Parathyroid adenoma (tissue), 2 donors: ENCODE measurements around the gene NDUFB5.
"Not testable (repeated sequence)": the region's sequence is repeated elsewhere in the genome, so short reads cannot be mapped to it uniquely, and the experiment has no call there.

Experiments used
- H2AFZ ChIP-seq: fragments of 300-600 bp; sonication (generic); one replicate; pipeline ENCODE4 v1.7.0; 2017; ENCODE audit warnings: antibody characterized with exemption, mild to moderate bottlenecking
- H3K27ac ChIP-seq: fragments of 300-600 bp; sonication (generic); one replicate; pipeline ENCODE4 v1.7.0; 2017
- H3K27me3 ChIP-seq: fragments of 300-600 bp; sonication (generic); one replicate; pipeline ENCODE4 v1.7.0; 2017; ENCODE audit warnings: low read length; ENCODE audit not compliant: control insufficient read depth, insufficient read depth
- H3K36me3 ChIP-seq: fragments of 300-600 bp; sonication (generic); one replicate; pipeline ENCODE4 v1.7.0; 2017; ENCODE audit warnings: low read length; ENCODE audit not compliant: control insufficient read depth, insufficient read depth
- H3K4me1 ChIP-seq: fragments of 300-600 bp; sonication (generic); one replicate; pipeline ENCODE4 v1.7.0; 2017; ENCODE audit warnings: control low read depth
- H3K4me2 ChIP-seq: fragments of 300-600 bp; sonication (generic); one replicate; pipeline ENCODE4 v1.7.0; 2017; ENCODE audit warnings: low read length
- H3K4me3 ChIP-seq: fragments of 300-600 bp; sonication (generic); one replicate; pipeline ENCODE4 v1.7.0; 2017; ENCODE audit warnings: low read depth, low read length
- H3K79me2 ChIP-seq: fragments of 300-600 bp; sonication (generic); one replicate; pipeline ENCODE4 v1.7.0; 2017; ENCODE audit warnings: control low read depth
- H3K9ac ChIP-seq: fragments of 300-600 bp; sonication (generic); one replicate; pipeline ENCODE4 v1.7.0; 2017; ENCODE audit warnings: mild to moderate bottlenecking
- H3K9me3 ChIP-seq: fragments of 300-600 bp; sonication (generic); one replicate; pipeline ENCODE4 v1.7.0; 2017; ENCODE audit warnings: low read length; ENCODE audit not compliant: control insufficient read depth
- CTCF ChIP-seq: fragments of 300-600 bp; sonication (generic); IDR thresholded peaks from one replicate; pipeline ENCODE4 v1.7.0; 2017; ENCODE audit warnings: antibody characterized with exemption, mild to moderate bottlenecking
- donor health status: primary hyperparathyroidism.

The NDUFB5 gene

GRCh38 chr3:179622023-179622422 lies 17.4 kb downstream of the NDUFB5 start:
- no peak for TF ChIP-seq CTCF
- Histone ChIP-seq H3K4me1 (no peaks in the 10 kb centered on the region), H3K36me3 (no peaks in the 10 kb centered on the region), H3K27me3 (no peaks in the 10 kb centered on the region), H3K9ac (no peak overlapping the region), H3K27ac (no peak overlapping the region), H3K79me2 (peaks cover 3% of the 10 kb centered on the region), H2AFZ (no peak overlapping the region), H3K9me3 (no peaks in the 10 kb centered on the region), H3K4me2 (no peak overlapping the region), H3K4me3 (no peak overlapping the region)

- Histone ChIP-seq H3K27ac (no peak overlapping the region), H3K79me2 (no peaks in the 10 kb centered on the region), H3K4me2 (no peak overlapping the region), H3K4me1 (no peaks in the 10 kb centered on the region), H3K36me3 (no peaks in the 10 kb centered on the region), H3K9ac (no peak overlapping the region), H3K9me3 (no peaks in the 10 kb centered on the region), H3K27me3 (no peaks in the 10 kb centered on the region), H3K4me3 (no peak overlapping the region), H2AFZ (no peak overlapping the region)
- TF ChIP-seq CTCF = no peak
Measured at GRCh38 chr3:179624451-179624850, 19.9 kb downstream of the NDUFB5 start.

GRCh38 chr3:179630753-179631451 lies 26.3 kb downstream of the NDUFB5 start:
- Histone ChIP-seq H3K4me2 (no peak overlapping the region), H3K9me3 (no peaks in the 10 kb centered on the region), H3K27ac (no peak overlapping the region), H3K79me2 (no peaks in the 10 kb centered on the region), H3K27me3 (no peaks in the 10 kb centered on the region), H3K4me3 (no peak overlapping the region), H3K4me1 (no peaks in the 10 kb centered on the region), H2AFZ (no peak overlapping the region), H3K36me3 (no peaks in the 10 kb centered on the region), H3K9ac (no peak overlapping the region)
- no peak for TF ChIP-seq CTCF

GRCh38 chr3:179640469-179640868 lies 35.9 kb downstream of the NDUFB5 start:
- Histone ChIP-seq H3K4me3 (no peak overlapping the region), H3K27me3 (no peaks in the 10 kb centered on the region), H3K4me1 (no peaks in the 10 kb centered on the region), H3K4me2 (no peak overlapping the region), H3K9me3 (no peaks in the 10 kb centered on the region), H3K27ac (no peak overlapping the region), H3K79me2 (no peaks in the 10 kb centered on the region), H3K9ac (no peak overlapping the region), H2AFZ (no peak overlapping the region), H3K36me3 (no peaks in the 10 kb centered on the region)
- no peak for TF ChIP-seq CTCF

DNA sequence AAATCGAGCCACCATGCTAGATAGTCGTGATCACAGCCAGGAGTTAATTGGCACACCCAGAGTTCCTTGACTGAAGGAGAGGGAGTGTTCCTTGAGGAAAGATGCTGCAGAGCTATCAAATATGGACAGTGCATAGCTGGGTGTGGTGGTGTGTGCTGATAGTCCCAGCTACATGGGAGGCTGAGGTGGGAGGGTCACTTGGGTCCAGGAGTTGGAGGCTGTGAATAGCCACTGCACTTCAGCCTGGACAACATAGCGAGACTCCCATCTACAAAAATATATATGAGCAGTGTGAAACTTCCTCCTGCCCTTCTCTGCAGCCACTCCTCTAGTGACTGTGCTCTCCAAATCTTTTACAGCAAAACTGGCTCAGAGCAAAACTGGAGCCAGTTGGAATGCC lies 38.3 kb downstream of the NDUFB5 start:
- Histone ChIP-seq H3K27ac (no peak overlapping the region), H3K9ac (no peak overlapping the region), H3K4me2 (no peak overlapping the region), H3K9me3 (no peaks in the 10 kb centered on the region), H3K4me3 (no peak overlapping the region), H3K4me1 (no peaks in the 10 kb centered on the region), H3K36me3 (no peaks in the 10 kb centered on the region), H3K27me3 (no peaks in the 10 kb centered on the region), H2AFZ (no peak overlapping the region), H3K79me2 (no peaks in the 10 kb centered on the region)
- no peak for TF ChIP-seq CTCF

DNA sequence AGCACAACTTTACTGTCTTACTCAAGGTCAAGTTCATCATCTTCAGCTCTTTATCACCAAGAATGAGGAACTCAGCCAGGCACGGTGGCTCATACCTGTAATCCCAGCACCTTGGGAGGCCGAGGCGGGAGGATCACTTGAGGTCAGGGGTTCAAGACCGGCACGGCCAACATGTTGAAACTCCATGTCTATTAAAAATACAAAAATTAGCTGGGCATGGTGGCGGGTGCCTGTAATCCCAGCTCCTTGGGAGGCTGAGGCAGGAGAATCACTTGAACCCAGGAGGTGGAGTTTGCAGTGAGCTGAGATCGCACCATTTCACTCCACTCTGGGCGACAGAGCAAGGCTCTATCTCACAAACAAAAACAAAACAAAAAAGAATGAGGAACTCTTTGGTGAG lies 39.2 kb downstream of the NDUFB5 start:
- H3K27ac ChIP-seq, H3K79me2 ChIP-seq, H3K4me3 ChIP-seq, H3K4me1 ChIP-seq, H3K36me3 ChIP-seq, H3K4me2 ChIP-seq, H2AFZ ChIP-seq, H3K9me3 ChIP-seq, H3K9ac ChIP-seq, H3K27me3 ChIP-seq: not testable (repeated sequence)
